H9 (cell line): ENCODE data around the gene PLXNA4. TPM values are rescaled to one million over a fixed set of nuclear protein-coding genes. Genes with fewer than 3 reads are reported as not detected.

Experiments used
- DNase-seq: peaks from one replicate; pipeline ENCODE4 v3.0.0-alpha.2; 2017
- H2AFZ ChIP-seq: one replicate; pipeline ENCODE4 v1.6.1; 2013; ENCODE audit warnings: mild to moderate bottlenecking, low read length, control low read depth, moderate library complexity
- H2AK5ac ChIP-seq: 2 replicates; pipeline ENCODE4 v1.6.1; 2013; ENCODE audit warnings: low read length, control low read depth, mixed read lengths; ENCODE audit not compliant: insufficient read length
- H2BK120ac ChIP-seq: one replicate; pipeline ENCODE4 v1.6.1; 2013; ENCODE audit warnings: low read depth, mild to moderate bottlenecking, low read length, control low read depth, inconsistent platforms; ENCODE audit not compliant: poor library complexity, severe bottlenecking
- H2BK12ac ChIP-seq: 2 replicates; pipeline ENCODE4 v1.6.1; 2013; ENCODE audit warnings: low read length, control low read depth, mixed read lengths, low read depth; ENCODE audit not compliant: insufficient read length
- H2BK15ac ChIP-seq: 2 replicates; pipeline ENCODE4 v1.6.1; 2013; ENCODE audit warnings: low read depth, low read length, control low read depth
- H2BK20ac ChIP-seq: one replicate; pipeline ENCODE4 v1.6.1; 2013; ENCODE audit warnings: low read depth, mild to moderate bottlenecking, low read length, control low read depth, inconsistent platforms; ENCODE audit not compliant: poor library complexity, severe bottlenecking
- H2BK5ac ChIP-seq: 2 replicates; pipeline ENCODE4 v1.6.1; 2013; ENCODE audit warnings: low read length, control low read depth, mixed read lengths; ENCODE audit not compliant: insufficient read length
- H3K14ac ChIP-seq: 2 replicates; pipeline ENCODE4 v1.6.1; 2013; ENCODE audit warnings: low read length, control low read depth; ENCODE audit not compliant: insufficient read depth
- H3K18ac ChIP-seq: 2 replicates; pipeline ENCODE4 v1.6.1; 2013; ENCODE audit warnings: low read depth, mild to moderate bottlenecking, mixed read lengths, low read length, control low read depth; ENCODE audit not compliant: insufficient read length
- H3K23ac ChIP-seq: 2 replicates; pipeline ENCODE4 v1.6.1; 2013; ENCODE audit warnings: low read length, control low read depth, mixed read lengths, low read depth; ENCODE audit not compliant: insufficient read length
- H3K23me2 ChIP-seq: 2 replicates; pipeline ENCODE4 v1.6.1; 2013; ENCODE audit warnings: low read depth, mild to moderate bottlenecking, mixed read lengths, low read length, control low read depth; ENCODE audit not compliant: insufficient read length, poor library complexity, severe bottlenecking
- H3K27ac ChIP-seq: 2 replicates; pipeline ENCODE4 v1.5.1; 2013; ENCODE audit warnings: low read length, control low read depth, mixed read lengths, low read depth; ENCODE audit not compliant: insufficient read length
- H3K27me3 ChIP-seq: 2 replicates; pipeline ENCODE4 v1.6.1; 2013; ENCODE audit warnings: low read length, control low read depth, inconsistent platforms; ENCODE audit not compliant: insufficient read depth
- H3K4ac ChIP-seq: 2 replicates; pipeline ENCODE4 v1.6.1; 2013; ENCODE audit warnings: low read depth, mild to moderate bottlenecking, control low read depth, inconsistent platforms, low read length, moderate library complexity
- H3K4me1 ChIP-seq: 2 replicates; pipeline ENCODE4 v1.6.1; 2013; ENCODE audit warnings: low read length, control low read depth, inconsistent platforms; ENCODE audit not compliant: insufficient read depth
- H3K4me2 ChIP-seq: 2 replicates; pipeline ENCODE4 v1.6.1; 2013; ENCODE audit warnings: low read length, control low read depth, mixed read lengths; ENCODE audit not compliant: insufficient read length, insufficient read depth
- H3K56ac ChIP-seq: 2 replicates; pipeline ENCODE4 v1.6.1; 2013; ENCODE audit warnings: low read depth, mild to moderate bottlenecking, mixed read lengths, low read length, control low read depth; ENCODE audit not compliant: insufficient read length
- H3K79me1 ChIP-seq: 2 replicates; pipeline ENCODE4 v1.6.1; 2013; ENCODE audit warnings: low read depth, mild to moderate bottlenecking, moderate library complexity, low read length, control low read depth, inconsistent platforms; ENCODE audit not compliant: insufficient read depth, poor library complexity, severe bottlenecking
- H3K79me2 ChIP-seq: 2 replicates; pipeline ENCODE4 v1.6.1; 2013; ENCODE audit warnings: low read length, control low read depth, inconsistent platforms; ENCODE audit not compliant: insufficient read depth
- H3K9ac ChIP-seq: 2 replicates; pipeline ENCODE4 v1.6.1; 2013; ENCODE audit warnings: low read length, control low read depth, mixed read lengths; ENCODE audit not compliant: insufficient read length; ENCODE audit errors: extremely low read depth
- H3K9me3 ChIP-seq: one replicate; pipeline ENCODE4 v1.6.1; 2013; ENCODE audit warnings: low read depth, low read length, inconsistent platforms; ENCODE audit not compliant: control insufficient read depth
- H3T11ph ChIP-seq: one replicate; pipeline ENCODE4 v1.6.1; 2013; ENCODE audit warnings: mild to moderate bottlenecking, low read length, control low read depth, inconsistent platforms
- H4K20me1 ChIP-seq: one replicate; pipeline ENCODE4 v1.6.1; 2013; ENCODE audit not compliant: control insufficient read depth, insufficient read length, insufficient read depth
- H4K5ac ChIP-seq: 2 replicates; pipeline ENCODE4 v1.6.1; 2013; ENCODE audit warnings: low read depth, mild to moderate bottlenecking, mixed read lengths, low read length, control low read depth; ENCODE audit not compliant: insufficient read length
- H4K8ac ChIP-seq: replicated peaks from 2 replicates; pipeline ENCODE4 v1.6.1; 2013; ENCODE audit warnings: low read length, control low read depth, mixed read lengths, low read depth; ENCODE audit not compliant: insufficient read length
- H4K91ac ChIP-seq: 2 replicates; pipeline ENCODE4 v1.6.1; 2013; ENCODE audit warnings: low read depth, mild to moderate bottlenecking, moderate library complexity, mixed read lengths, low read length, control low read depth; ENCODE audit not compliant: insufficient read length
- H3K27ac Mint-ChIP-seq, 3 experiments: 2 replicates in 2 of 3; 3 replicates in 1 of 3; pipeline ENCODE4 v1.8.0; 2020 to 2021; ENCODE audit warnings: mixed read lengths in 3 of 3, mild to moderate bottlenecking in 1 of 3, moderate library complexity in 1 of 3
- H3K27me3 Mint-ChIP-seq: 2 replicates; pipeline ENCODE4 v1.8.0; 2021; ENCODE audit warnings: low read depth, mild to moderate bottlenecking, moderate library complexity, mixed read lengths
- H3K36me3 Mint-ChIP-seq, 3 experiments: 2 replicates in 2 of 3; 3 replicates in 1 of 3; pipeline ENCODE4 v1.8.0; 2020 to 2021; ENCODE audit warnings: low read depth in 3 of 3, mixed read lengths in 3 of 3; ENCODE audit not compliant: insufficient read depth in 1 of 3
- H3K4me1 Mint-ChIP-seq, 2 experiments: 2 replicates each; pipeline ENCODE4 v1.8.0; 2020; ENCODE audit warnings: mixed read lengths in 2 of 2
- H3K4me3 Mint-ChIP-seq, 2 experiments: 2 replicates in 1 of 2; 3 replicates in 1 of 2; pipeline ENCODE4 v1.8.0; 2020 to 2021; ENCODE audit warnings: mild to moderate bottlenecking in 2 of 2, mixed read lengths in 2 of 2, moderate library complexity in 1 of 2
- H3K9me3 Mint-ChIP-seq, 2 experiments: 2 replicates in 1 of 2; 3 replicates in 1 of 2; pipeline ENCODE4 v1.8.0; 2020; ENCODE audit warnings: mild to moderate bottlenecking in 2 of 2, mixed read lengths in 2 of 2, moderate library complexity in 1 of 2
- CTCF ChIP-seq: fragments of 200-600 bp; sonication (generic); conservative IDR thresholded peaks from 3 replicates; pipeline ENCODE4 v1.8.0; 2021; ENCODE audit warnings: antibody characterized with exemption, mild to moderate bottlenecking
- WGBS: extraction: QIAGEN DNeasy Blood & Tissue Kit; methylation state at CpG from one replicate; pipeline ENCODE4 v1.1.7; 2013; ENCODE audit warnings: missing lambda C conversion rate, low lambda C conversion rate, mixed read lengths; ENCODE audit not compliant: insufficient read length; ENCODE audit errors: extremely low coverage; 5-methylcytosine and 5-hydroxymethylcytosine counted together
- total RNA-seq: library from RNA; stranded (reverse); gene quantifications from 2 replicates; pipeline ENCODE4 v1.2.1, GENCODE V29; 2021

Gene PLXNA4
- total RNA-seq, 1 experiment from 2014 or later = 0.35 TPM

DNA sequence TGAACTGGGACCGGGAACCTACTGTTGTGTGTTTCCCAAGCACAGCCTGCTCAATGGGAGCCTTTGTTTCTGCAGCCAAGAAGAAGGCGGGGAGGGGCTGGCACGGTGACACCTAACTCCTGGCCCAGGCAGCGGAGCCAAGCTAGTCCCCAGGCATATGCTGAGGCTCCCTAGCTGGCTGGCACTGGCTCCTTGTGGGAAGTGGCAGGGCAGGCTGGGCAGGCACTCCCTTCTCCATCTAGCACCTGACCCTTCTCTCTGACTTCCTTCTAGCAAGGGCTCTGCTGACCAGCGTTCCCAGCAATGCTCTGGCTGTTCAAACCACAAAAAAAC is 325.0 kb downstream of the PLXNA4 start:
- H3K9me3 ChIP-seq = no peaks in the 10 kb centered on the region
- no peaks in the 10 kb centered on the region for H3K79me2 ChIP-seq
- H3K14ac ChIP-seq = no peak overlapping the region
- H3K23me2 ChIP-seq = no peaks in the 10 kb centered on the region
- peaks cover 2% of the 10 kb centered on the region; the same call in 1 of the 2 replicates for H3K4me1 ChIP-seq
- no peak overlapping the region for H3K23ac ChIP-seq
- peaks cover 11% of the 10 kb centered on the region for H3K27me3 Mint-ChIP-seq
- H3K9me3 Mint-ChIP-seq = peaks cover 0 to 2% of the 10 kb centered on the region in 2 experiments; a peak in 1 of 5 replicates
- H3K4me3 Mint-ChIP-seq = no peak overlapping the region
- H4K8ac ChIP-seq = no peak overlapping the region
- no peak overlapping the region for H2BK15ac ChIP-seq
- H3K18ac ChIP-seq = no peak overlapping the region
- no peak overlapping the region for H3K27ac Mint-ChIP-seq
- peaks cover 0 to 2% (median 0%) of the 10 kb centered on the region in 3 experiments; a peak in 2 of 7 replicates for H3K36me3 Mint-ChIP-seq
- no peak overlapping the region for H3K56ac ChIP-seq
- no peak overlapping the region for H3K27ac ChIP-seq
- WGBS = no CpG with 5 or more reads among the region's 5 CpGs
- no peaks in the 10 kb centered on the region for H4K20me1 ChIP-seq
- peaks cover 29% of the 10 kb centered on the region in 2 experiments for H3K4me1 Mint-ChIP-seq
- H4K91ac ChIP-seq = no peak overlapping the region
- no peaks in the 10 kb centered on the region for H3K79me1 ChIP-seq
- no peak overlapping the region for H2BK120ac ChIP-seq
- no peak overlapping the region for H2AFZ ChIP-seq
- no peak overlapping the region for H2BK5ac ChIP-seq
- no peak overlapping the region for H3K9ac ChIP-seq
- H3K27me3 ChIP-seq = no peaks in the 10 kb centered on the region
- no peak overlapping the region for H3T11ph ChIP-seq
- H3K4me2 ChIP-seq = no peak overlapping the region
- H2BK20ac ChIP-seq = no peak overlapping the region
- DNase-seq = peak; percentile 44
- TF ChIP-seq CTCF = no peak
- H2BK12ac ChIP-seq = no peak overlapping the region
- H3K4ac ChIP-seq = no peak overlapping the region
- H4K5ac ChIP-seq = no peak overlapping the region
- H2AK5ac ChIP-seq = no peak overlapping the region
